GM19240 (cell line): ENCODE data around the gene BORCS5.

Source experiments
- DNase-seq: peaks from one replicate; pipeline ENCODE4 v3.0.0; 2011; ENCODE audit warnings: low spot score; ENCODE audit not compliant: insufficient read length

Gene BORCS5

GRCh38 chr12:12511021-12511783, 154.3 kb downstream of the BORCS5 start:
- DNase-seq = no peak

- no peak for DNase-seq
Observed at GRCh38 chr12:12511895-12512711, 155.2 kb downstream of the BORCS5 start.

- no peak for DNase-seq
Observed at GRCh38 chr12:12513416-12514006, 156.6 kb downstream of the BORCS5 start.

GRCh38 chr12:12518464-12518845, 161.6 kb downstream of the BORCS5 start:
- no peak for DNase-seq

- DNase-seq = no peak
Observed at GRCh38 chr12:12518919-12519318, 162.0 kb downstream of the BORCS5 start.
